A549 (cell line): ENCODE results near the gene BHLHE23.

Source experiments
- KDM5A ChIP-seq: fragments of 200-600 bp; sonication (generic); IDR thresholded peaks from 2 replicates; pipeline ENCODE4 v1.6.1; 2016; ENCODE audit warnings: antibody characterized with exemption, mild to moderate bottlenecking
- TF ChIP-seq, protein P1 (sequence below): fragments of >200 bp; sonication (Bioruptor Twin); formaldehyde crosslinking; IDR thresholded peaks from 3 replicates; pipeline ENCODE4 v1.6.1; 2016

DNA sequence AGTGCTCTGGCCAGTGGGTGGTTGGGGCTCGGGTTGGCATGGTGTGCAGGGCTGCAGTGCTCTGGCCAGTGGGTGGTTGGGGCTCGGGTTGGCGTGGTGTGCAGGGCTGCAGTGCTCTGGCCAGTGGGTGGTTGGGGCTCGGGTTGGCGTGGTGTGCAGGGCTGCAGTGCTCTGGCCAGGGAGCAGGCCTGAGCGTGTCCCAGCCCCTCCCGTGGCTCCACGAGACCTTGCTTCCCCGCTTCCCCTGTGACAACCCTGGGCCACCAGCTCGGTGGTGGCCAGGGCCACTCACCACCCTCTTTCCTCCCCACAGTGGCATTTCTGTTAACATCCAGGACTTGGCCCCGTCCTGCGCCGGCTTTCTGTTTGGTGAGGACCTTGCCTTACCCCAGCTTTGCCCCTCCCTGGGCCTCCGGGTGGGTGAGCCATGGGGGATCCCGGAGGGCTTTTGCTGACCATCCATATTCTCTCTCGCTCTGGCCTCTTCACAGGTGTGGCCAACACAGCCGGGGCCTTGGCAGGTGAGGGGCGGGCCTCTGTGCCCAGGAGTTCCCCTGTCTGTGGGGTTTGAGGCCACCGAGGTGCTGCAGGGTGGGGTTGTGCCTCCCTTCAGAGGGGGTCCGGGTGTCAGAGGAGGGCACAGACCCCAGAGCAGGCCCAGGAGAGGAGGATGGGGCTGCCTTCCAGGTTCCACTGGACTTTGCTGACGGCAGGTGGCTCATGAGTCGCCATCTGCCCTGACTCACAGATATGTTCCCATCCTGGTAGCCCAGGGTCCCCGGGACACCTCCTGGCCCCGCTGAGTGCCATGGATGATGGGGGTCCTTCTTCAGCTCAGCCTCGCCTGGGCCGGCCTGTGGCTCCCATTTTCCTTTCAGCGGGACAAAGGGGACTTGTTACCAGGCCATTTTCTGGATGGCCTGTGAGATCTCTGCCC, 40.3 kb downstream of the BHLHE23 start:
- TF ChIP-seq KDM5A = no peak
- TF ChIP-seq, protein P1, sequence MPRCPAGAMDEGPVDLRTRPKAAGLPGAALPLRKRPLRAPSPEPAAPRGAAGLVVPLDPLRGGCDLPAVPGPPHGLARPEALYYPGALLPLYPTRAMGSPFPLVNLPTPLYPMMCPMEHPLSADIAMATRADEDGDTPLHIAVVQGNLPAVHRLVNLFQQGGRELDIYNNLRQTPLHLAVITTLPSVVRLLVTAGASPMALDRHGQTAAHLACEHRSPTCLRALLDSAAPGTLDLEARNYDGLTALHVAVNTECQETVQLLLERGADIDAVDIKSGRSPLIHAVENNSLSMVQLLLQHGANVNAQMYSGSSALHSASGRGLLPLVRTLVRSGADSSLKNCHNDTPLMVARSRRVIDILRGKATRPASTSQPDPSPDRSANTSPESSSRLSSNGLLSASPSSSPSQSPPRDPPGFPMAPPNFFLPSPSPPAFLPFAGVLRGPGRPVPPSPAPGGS = no peak
